Stimulated activated CD8-positive, alpha-beta memory T cell treated with anti-CD3 and anti-CD28 coated beads, Interleukin-15, amount 100 ng/mL, for 1 hour (primary cell): ENCODE results near the gene ZSCAN4.

Experiments used
- DNase-seq: peaks from one replicate; pipeline ENCODE4 v3.0.0-alpha.2; 2020; ENCODE audit warnings: low read depth

The ZSCAN4 gene

DNA sequence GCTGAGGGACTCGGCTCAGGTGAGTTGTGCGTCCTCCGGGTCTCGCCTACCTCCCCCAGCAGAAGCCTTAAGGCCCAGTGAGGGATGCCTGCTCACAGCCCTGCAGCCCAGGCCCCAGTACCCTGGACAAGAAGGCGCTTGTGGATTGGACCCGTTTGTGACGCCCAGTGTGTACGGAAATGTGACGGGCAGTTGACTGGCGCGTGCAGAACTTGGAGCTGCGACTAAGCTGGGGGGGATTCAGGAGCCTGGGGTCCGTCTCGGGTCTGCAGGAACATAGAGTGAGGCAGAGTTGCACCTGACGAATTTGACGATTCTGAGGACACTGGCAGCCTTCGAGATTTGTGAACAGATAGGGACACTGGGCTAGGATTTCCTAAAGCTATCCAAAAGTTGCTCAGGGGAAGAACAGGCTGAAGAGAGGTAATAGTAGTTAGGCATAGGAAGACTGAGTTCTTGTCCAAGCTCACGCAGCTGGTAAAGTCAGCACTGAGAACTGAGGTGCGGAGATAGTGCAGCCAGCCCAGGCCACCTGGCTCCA lies 13.6 kb downstream of the ZSCAN4 start:
- DNase-seq: no peak

GRCh38 chr19:57686727-57687126 lies 18.0 kb downstream of the ZSCAN4 start:
- DNase-seq: no peak

GRCh38 chr19:57687363-57688010 lies 18.8 kb downstream of the ZSCAN4 start:
- no peak for DNase-seq

GRCh38 chr19:57688011-57688763 lies 19.5 kb downstream of the ZSCAN4 start:
- no peak for DNase-seq

GRCh38 chr19:57689750-57690149 lies 21.0 kb downstream of the ZSCAN4 start:
- no peak for DNase-seq

DNA sequence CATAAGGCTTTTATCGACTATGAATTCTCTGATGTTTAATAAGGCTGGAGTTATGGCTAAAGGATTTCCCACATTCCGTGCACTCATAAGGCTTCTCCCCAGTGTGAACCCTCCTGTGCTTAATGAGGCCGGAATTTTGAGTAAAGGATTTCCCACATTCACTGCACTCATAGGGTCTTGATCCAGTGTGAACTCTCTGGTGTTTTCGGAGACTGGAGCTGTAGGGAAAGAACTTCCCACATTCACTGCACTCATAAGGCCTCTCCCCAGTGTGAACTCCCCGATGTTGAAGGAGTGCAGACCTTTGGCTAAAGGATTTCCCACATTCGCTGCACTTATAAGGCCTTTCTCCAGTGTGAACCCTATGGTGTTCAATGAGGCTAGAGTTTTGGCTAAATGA lies 32.9 kb downstream of the ZSCAN4 start:
- no peak for DNase-seq

- DNase-seq: no peak
Observed at GRCh38 chr19:57706346-57706745, 37.6 kb downstream of the ZSCAN4 start.

DNA sequence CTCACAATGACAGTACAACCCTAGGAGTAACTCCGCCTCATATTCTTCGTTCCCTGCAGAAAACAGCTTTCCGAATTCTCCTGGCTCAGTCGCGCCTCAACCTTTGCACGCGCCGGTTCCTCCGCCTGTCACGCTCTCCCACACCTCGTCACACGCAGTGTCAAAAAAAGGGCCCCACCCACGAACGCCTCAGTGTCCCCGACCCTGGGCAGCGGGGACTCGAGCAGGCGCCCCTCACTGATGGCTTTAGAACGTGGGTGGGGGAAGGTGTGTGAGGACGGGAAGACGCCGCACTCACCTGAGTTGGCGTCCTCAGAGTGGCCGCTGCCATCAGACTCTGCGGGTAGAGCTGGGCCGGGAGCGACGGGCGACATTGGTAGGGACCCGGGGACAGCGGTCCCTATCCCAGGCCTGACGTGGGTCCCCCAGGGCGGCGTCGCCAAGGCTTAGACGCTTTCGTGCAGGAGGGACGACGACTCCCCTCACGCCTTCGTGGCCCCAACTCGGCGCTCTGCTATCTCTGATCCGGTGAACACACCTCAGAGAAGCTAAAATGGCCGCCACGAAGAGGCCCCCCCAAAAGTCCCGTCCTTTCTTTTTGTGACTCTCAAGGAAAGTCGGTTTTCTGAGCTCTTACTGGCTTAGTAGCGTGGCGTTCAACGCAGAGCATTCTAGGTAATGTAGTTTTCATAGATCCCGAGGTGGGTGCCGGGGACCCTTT lies 40.1 kb downstream of the ZSCAN4 start, which contains the start of gene ZNF154:
Gene ZNF154 (minus strand): TSS at position 564 of the 721 bp plus-strand sequence. CDS start 233 bp downstream, at position 331.
- no peak for DNase-seq

DNA sequence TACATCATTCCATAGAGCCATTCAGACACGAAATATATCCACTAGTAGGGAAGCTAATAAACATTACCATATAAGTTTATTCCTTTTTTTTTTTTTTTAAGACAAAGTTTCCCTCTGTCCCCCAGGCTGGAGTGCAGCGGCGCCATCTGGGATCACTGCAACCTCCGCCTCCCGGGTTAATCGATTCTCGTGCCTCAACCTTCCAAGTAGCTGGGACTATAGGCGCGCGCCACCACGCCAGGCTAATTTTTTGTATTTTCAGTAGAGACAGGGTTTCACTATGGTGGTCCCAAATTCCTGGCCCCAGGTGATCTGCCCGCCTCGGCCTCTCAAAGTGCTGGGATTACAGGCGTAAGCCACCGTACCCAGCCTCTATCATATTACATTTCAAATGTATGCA lies 40.9 kb downstream of the ZSCAN4 start:
- no peak for DNase-seq

DNA sequence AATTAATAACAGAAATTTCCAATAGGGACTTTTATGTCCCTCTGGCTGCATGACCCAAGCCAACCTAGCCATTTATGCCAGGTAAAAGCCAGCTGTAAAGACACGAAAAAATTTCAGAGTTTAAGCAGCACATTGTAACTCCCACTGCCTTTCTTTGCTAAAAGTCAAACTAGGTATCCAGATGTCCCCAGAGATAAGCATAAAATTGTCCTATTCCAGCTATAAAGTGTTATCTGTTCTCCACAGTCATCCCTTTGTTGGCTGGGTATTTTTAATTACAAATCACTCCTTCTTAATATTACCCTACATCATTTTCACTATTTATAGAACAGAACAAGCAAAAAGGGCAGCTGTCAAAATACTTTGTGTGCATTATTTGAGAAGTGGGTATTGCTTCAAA lies 43.5 kb downstream of the ZSCAN4 start:
- no peak for DNase-seq

DNA sequence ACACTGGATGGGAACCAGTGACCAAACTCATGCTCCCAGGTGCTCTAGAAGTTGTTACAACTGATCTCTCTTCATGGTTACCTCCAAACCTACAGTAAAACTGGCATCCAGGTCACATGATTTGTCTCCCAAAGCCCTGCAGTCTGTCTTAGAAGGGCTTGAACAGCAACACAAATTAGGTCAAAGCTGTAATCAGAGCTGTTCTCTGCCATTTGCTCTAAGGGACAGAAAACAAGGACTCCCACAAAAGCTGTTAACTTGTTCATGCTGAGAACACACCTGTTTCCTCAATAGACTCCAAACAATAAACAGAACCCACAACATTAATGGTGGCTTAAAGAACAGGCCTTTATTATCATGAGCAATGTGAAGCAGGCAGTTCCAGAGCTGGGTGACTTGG lies 50.7 kb downstream of the ZSCAN4 start:
- no peak for DNase-seq

DNA sequence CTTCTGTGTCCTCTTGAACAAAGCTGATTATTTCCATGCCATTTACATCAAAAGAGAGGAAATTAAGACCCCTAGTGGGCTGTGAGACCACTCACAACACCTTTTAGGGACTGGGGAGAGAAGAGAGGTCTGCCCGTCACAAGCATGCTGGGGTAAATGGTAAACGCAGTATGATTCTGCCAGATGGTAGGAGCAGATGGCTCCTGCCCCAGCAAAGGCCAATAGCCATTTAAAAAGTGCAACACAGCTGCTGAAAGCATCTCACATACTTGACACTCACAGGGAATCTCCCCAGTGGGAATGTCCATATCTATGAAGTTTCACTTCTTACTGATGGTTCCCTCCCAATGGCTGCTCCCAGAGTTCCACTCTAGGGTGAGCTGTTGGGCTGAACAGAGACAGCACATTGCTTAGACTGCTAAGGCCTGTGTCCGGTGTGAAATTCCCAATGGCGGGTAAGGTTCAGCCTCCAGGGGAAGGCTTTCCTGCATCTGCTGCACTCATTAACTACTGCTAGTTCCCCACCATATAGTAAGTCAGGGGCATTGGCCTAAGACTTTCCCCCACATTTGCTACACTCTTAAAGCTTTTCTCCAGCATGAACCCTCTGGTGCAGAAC lies 51.3 kb downstream of the ZSCAN4 start:
- no peak for DNase-seq

DNA sequence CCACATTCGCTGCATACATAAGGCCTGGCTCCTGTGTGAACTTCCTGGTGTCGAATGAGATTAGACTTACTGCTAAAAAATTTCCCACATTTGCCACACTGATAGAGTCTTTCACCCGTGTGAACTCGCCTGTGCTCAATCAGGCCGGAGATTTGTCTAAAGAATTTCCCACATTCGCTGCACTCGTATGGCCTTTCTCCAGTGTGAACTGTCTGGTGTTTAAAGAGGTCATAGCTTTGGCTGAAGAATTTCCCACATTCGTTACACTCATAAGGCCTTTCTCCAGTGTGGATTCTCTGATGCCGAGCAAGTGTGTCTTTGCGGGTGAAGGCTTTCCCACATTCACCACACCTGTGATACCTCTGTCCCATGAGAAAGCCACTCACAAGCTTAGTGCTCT lies 52.1 kb downstream of the ZSCAN4 start:
- no peak for DNase-seq
